22Rv1 (cell line): ENCODE data around the gene PPP1R37.
A peak's percentile ranks its signal among the peaks of the same experiment; 100 is the strongest.
"Not testable (repeated sequence)": the region's sequence is repeated elsewhere in the genome, so short reads cannot be mapped to it uniquely, and the experiment has no call there.

Experiments used
- H3K27ac ChIP-seq: fragments of 450-650 bp; 2 replicates; pipeline ENCODE4 v1.5.1; 2017
- ZFX ChIP-seq: fragments of 450-650 bp; IDR thresholded peaks from 2 replicates; pipeline ENCODE4 v1.6.1; 2017; ENCODE audit warnings: antibody characterized with exemption, borderline replicate concordance
- TF ChIP-seq, protein P1 (sequence below): fragments of 450-650 bp; IDR thresholded peaks from 2 replicates; pipeline ENCODE4 v1.5.1; 2017; ENCODE audit warnings: mild to moderate bottlenecking

The PPP1R37 gene

DNA sequence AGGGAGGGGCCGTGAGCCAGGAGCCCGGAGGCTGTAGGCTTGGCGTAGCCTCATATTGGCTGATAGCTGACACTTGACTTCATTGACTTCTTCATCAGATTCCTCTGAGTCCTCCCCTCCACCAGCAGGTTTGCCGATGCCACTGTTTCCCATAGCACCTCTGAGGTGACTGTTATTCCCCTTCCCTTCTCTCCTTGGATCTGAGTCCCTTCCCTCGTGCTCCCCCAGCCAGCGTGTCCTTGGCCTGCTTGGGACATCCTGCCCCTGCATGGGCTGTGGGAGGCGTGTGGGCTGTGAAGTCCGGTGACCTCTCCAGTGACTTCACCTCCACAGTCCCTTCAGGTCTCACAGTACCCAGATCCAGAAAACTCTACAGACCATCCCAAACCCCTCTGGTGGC, 8.8 kb downstream of the PPP1R37 start:
- TF ChIP-seq, protein P1, sequence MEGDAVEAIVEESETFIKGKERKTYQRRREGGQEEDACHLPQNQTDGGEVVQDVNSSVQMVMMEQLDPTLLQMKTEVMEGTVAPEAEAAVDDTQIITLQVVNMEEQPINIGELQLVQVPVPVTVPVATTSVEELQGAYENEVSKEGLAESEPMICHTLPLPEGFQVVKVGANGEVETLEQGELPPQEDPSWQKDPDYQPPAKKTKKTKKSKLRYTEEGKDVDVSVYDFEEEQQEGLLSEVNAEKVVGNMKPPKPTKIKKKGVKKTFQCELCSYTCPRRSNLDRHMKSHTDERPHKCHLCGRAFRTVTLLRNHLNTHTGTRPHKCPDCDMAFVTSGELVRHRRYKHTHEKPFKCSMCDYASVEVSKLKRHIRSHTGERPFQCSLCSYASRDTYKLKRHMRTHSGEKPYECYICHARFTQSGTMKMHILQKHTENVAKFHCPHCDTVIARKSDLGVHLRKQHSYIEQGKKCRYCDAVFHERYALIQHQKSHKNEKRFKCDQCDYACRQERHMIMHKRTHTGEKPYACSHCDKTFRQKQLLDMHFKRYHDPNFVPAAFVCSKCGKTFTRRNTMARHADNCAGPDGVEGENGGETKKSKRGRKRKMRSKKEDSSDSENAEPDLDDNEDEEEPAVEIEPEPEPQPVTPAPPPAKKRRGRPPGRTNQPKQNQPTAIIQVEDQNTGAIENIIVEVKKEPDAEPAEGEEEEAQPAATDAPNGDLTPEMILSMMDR: no peak
- TF ChIP-seq ZFX: no peak
- peak overlapping the region; percentile 81; the same call in 1 of the 2 replicates for H3K27ac ChIP-seq

DNA sequence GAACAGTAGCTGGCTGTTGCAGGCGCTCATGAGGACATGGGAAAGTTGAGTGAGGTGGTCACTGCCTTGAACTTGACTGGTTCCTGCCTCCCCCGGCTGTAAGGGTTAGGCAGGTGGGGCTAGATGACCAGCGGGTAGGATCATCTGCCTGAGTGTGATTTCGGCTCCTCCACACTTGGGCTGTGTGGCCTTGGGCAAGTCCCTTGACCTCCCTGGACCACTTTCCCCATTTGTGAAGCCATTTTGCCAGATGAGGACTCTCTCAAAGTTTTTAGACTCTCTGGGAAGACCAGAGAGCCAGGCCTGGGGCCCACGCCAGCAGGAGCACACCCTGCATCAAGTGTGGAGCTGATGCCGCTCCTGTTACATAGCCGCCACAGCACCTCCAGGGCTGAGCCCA, 9.5 kb downstream of the PPP1R37 start:
- peak overlapping the region; percentile 81 for H3K27ac ChIP-seq
- TF ChIP-seq, protein P1: no peak
- no peak for TF ChIP-seq ZFX

DNA sequence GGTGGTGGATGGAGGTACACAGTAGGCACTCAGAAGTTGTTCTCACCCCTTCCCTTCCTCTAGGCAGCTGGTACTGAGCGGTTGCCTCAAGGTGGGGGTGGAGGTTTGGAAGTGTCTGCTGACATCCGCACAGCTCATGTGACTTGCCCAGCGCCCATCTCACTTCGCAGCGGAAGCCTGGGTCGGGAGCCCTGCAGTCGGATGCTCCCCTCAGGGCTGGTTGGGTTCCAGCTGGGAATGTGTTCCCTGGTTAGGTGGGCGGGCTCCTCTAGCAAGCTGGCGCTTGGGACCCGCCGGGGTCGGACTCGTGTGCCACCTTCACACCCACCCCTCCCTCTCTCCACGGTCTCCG, 10.2 kb downstream of the PPP1R37 start:
- TF ChIP-seq, protein P1: no peak
- TF ChIP-seq ZFX: no peak
- peak overlapping the region; percentile 81 for H3K27ac ChIP-seq

DNA sequence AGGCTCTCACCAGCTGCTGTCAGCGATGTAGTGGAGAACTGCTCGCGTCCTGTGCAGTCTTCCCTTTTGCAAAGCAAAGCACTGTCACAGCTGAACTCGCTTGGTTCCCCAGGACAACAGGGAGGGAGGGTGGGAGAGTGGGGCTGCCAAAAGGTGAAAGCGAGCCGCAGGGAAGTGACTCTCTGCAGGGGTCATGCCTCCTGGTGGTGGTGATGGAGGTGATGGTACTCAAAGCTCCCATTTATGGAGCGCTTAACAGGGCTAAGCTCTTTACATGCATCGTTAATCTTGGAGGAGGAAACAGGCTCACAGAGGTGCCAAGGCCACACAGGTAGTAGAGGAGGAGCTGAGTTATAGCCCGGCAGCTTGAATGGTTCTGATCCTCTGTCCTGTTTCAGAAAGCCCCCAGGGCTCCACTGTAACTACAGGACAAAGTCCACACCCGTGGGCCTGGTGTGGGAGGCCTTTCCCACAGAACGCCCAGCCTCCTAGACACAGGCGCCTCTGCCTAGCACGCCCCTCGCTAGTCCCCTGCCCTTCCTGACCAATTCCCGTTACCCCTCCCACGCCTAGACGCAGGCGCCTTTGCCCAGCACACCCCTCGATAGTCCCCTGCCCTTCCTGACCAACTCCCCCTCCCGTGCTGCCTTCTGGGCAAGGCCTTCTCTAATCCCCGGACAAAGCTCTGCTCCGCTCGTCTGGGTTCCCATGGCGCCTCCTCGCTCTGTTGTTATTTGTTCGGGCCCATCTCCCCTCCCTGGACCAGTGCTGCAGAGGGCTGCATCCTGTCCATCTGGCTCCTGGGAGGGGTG, 10.7 kb downstream of the PPP1R37 start:
- H3K27ac ChIP-seq: peak overlapping the region; percentile 81
- TF ChIP-seq ZFX: no peak
- TF ChIP-seq, protein P1: peak; percentile 20

- H3K27ac ChIP-seq: peak overlapping the region; percentile 81
- TF ChIP-seq, protein P1: no peak
- TF ChIP-seq ZFX: no peak
Measured at GRCh38 chr19:45104658-45105349, 11.8 kb downstream of the PPP1R37 start.

DNA sequence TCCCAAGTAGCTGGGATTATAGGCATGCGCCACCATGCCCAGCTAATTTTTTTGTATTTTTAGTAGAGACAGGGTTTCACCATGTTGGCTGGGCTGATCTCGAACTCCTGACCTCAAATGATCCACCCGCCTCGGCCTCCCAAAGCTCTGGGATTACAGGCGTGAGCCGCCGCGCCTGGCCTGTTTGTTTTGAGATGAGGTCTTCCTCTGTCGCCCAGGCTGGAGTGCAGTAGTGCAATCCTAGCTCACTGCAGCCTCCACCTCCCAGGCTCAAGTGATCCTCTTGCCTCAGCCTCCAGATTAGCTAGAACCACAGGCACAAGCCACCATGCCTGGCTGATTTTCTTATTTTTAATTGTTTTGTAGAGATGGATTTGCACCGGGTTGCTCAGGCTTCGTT, 13.4 kb downstream of the PPP1R37 start:
- not testable (repeated sequence) for H3K27ac ChIP-seq

- H3K27ac ChIP-seq: no peak overlapping the region
- TF ChIP-seq, protein P1: no peak
- no peak for TF ChIP-seq ZFX
Measured at GRCh38 chr19:45107621-45108150, 14.7 kb downstream of the PPP1R37 start.
